ENCODE data around the gene ZNF697.

GRCh38 chr1:119674111-119674526, 26.1 kb upstream of the ZNF697 start:
- TF ChIP-seq POLR2AphosphoS5 (IDR thresholded peaks at IDR 0.05) = no peak
- TF ChIP-seq CTCF (IDR thresholded peaks at IDR 0.05) = no peak
- TF ChIP-seq POLR2A (IDR thresholded peaks at IDR 0.05) = no peak

Measured in breast epithelium (tissue), 3 donors.